H1 (cell line): ENCODE measurements around the gene RHOBTB3. TPM values are rescaled to one million over a fixed set of nuclear protein-coding genes. Genes with fewer than 3 reads are reported as not detected.

ENCODE experiments used
- CTCF ChIA-PET: fragments of 300-600 bp; sonication (Branson Sonifier 250); formaldehyde crosslinking; loops from one replicate; lab custom pipeline; 2021; ENCODE audit not compliant: partially characterized antibody; lab: Charles Lee
- POLR2A ChIA-PET: fragments of 300-600 bp; sonication (Branson Sonifier 250); formaldehyde crosslinking; loops from one replicate; lab custom pipeline; 2021; ENCODE audit warnings: inconsistent platforms; ENCODE audit not compliant: partially characterized antibody; lab: Charles Lee
- DNase-seq, 2 experiments: peaks; one replicate each; pipeline versions ENCODE4 v3.0.0 to v3.0.0-alpha.2; 2010 to 2022; ENCODE audit warnings: low spot score in 2 of 2, low read depth in 1 of 2, mixed read lengths in 1 of 2
- FAIRE-seq: peaks from 2 replicates; lab custom pipeline; 2011; peaks lifted over from hg19 to GRCh38; lab: Jason Lieb, UNC
- H2AFZ ChIP-seq: 2 replicates; pipeline ENCODE4 v1.8.1; 2012; ENCODE audit warnings: low read length, inconsistent platforms
- H2AK5ac ChIP-seq: 2 replicates; pipeline ENCODE4 v1.6.1; 2013; ENCODE audit warnings: low read depth, low read length
- H2BK120ac ChIP-seq: replicated peaks from 2 replicates; pipeline ENCODE3; 2013; ENCODE audit warnings: low read depth, low read length, inconsistent platforms
- H2BK12ac ChIP-seq: 2 replicates; pipeline ENCODE4 v1.6.1; 2013; ENCODE audit warnings: low read depth, low read length
- H2BK15ac ChIP-seq: 2 replicates; pipeline ENCODE4 v1.6.1; 2013; ENCODE audit warnings: low read length
- H2BK20ac ChIP-seq: 2 replicates; pipeline ENCODE4 v1.6.1; 2013; ENCODE audit warnings: low read length
- H2BK5ac ChIP-seq: 2 replicates; pipeline ENCODE4 v1.6.1; 2013; ENCODE audit warnings: low read depth, low read length
- H3K14ac ChIP-seq: 2 replicates; pipeline ENCODE4 v1.6.1; 2013; ENCODE audit warnings: inconsistent platforms; ENCODE audit not compliant: insufficient read length
- H3K18ac ChIP-seq: 2 replicates; pipeline ENCODE4 v1.6.1; 2013; ENCODE audit warnings: low read length; ENCODE audit errors: extremely low read depth
- H3K23ac ChIP-seq: 2 replicates; pipeline ENCODE4 v1.6.1; 2013; ENCODE audit warnings: inconsistent platforms; ENCODE audit not compliant: insufficient read length
- H3K23me2 ChIP-seq: 2 replicates; pipeline ENCODE4 v1.6.1; 2013; ENCODE audit warnings: low read depth, low read length
- H3K27ac ChIP-seq: 2 replicates; pipeline ENCODE4 v1.6.1; 2011; ENCODE audit warnings: low read depth, low read length, inconsistent platforms
- H3K27me3 ChIP-seq, 4 experiments: replicated peaks in 1 of 4; 1 replicate in 1 of 4; 2 replicates in 3 of 4; pipeline versions ENCODE4 v1.6.1 to v1.8.1; 2011 to 2013; ENCODE audit warnings: low read length in 3 of 4, mild to moderate bottlenecking in 3 of 4, inconsistent platforms in 2 of 4, mixed read lengths in 2 of 4, moderate library complexity in 1 of 4; ENCODE audit not compliant: control insufficient read depth in 3 of 4, insufficient read depth in 3 of 4; ENCODE audit errors: extremely low read depth in 1 of 4
- H3K36me3 ChIP-seq, 4 experiments: 2 replicates each; pipeline versions ENCODE4 v1.6.1 to v1.8.1; 2011 to 2013; ENCODE audit warnings: mild to moderate bottlenecking in 4 of 4, low read length in 3 of 4, moderate library complexity in 2 of 4, control low read depth in 1 of 4, inconsistent platforms in 1 of 4; ENCODE audit not compliant: insufficient read depth in 4 of 4, control insufficient read depth in 2 of 4
- H3K4ac ChIP-seq: replicated peaks from 2 replicates; pipeline ENCODE3; 2013; ENCODE audit warnings: low read length, low read depth, mixed read lengths, inconsistent platforms; ENCODE audit not compliant: insufficient read length
- H3K4me1 ChIP-seq, 4 experiments: replicated peaks in 1 of 4; 1 replicate in 1 of 4; 2 replicates in 3 of 4; pipeline versions ENCODE4 v1.6.1 to v1.8.1; 2011 to 2013; ENCODE audit warnings: low read length in 3 of 4, inconsistent platforms in 2 of 4, mixed read lengths in 1 of 4; ENCODE audit not compliant: insufficient read depth in 4 of 4, control insufficient read depth in 3 of 4
- H3K4me2 ChIP-seq, 2 experiments: 2 replicates each; pipeline versions ENCODE4 v1.6.1 to v1.8.1; 2011 to 2013; ENCODE audit warnings: low read depth in 2 of 2, low read length in 2 of 2, control low read depth in 1 of 2, inconsistent platforms in 1 of 2, mild to moderate bottlenecking in 1 of 2; ENCODE audit not compliant: insufficient read depth in 1 of 2
- H3K4me3 ChIP-seq, 4 experiments: fragments of 200-600, 300-600 bp in 1 of 4; sonication (generic), shearing (Covaris generic), sonication (Bioruptor Twin) in 1 of 4; 2 replicates each; pipeline versions ENCODE4 v1.5.1 to v1.8.1; 2011 to 2016; ENCODE audit warnings: low read length in 4 of 4, low read depth in 3 of 4, control low read depth in 2 of 4, inconsistent platforms in 2 of 4, mild to moderate bottlenecking in 2 of 4, mixed read lengths in 1 of 4, moderate library complexity in 1 of 4; ENCODE audit not compliant: insufficient read depth in 2 of 4; ENCODE audit errors: extremely low read depth in 1 of 4
- H3K56ac ChIP-seq: replicated peaks from 2 replicates; pipeline ENCODE3; 2013; ENCODE audit warnings: low read depth, mild to moderate bottlenecking, mixed read lengths, low read length, inconsistent platforms; ENCODE audit not compliant: insufficient read length
- H3K79me1 ChIP-seq: 2 replicates; pipeline ENCODE4 v1.6.1; 2013; ENCODE audit warnings: low read depth, low read length, control low read depth
- H3K79me2 ChIP-seq, 2 experiments: 2 replicates each; pipeline versions ENCODE4 v1.6.1 to v1.8.1; 2012 to 2013; ENCODE audit warnings: low read length in 2 of 2, mild to moderate bottlenecking in 2 of 2, inconsistent platforms in 1 of 2; ENCODE audit not compliant: insufficient read depth in 2 of 2, control insufficient read depth in 1 of 2
- H3K9ac ChIP-seq, 4 experiments: replicated peaks in 1 of 4; 1 replicate in 1 of 4; 2 replicates in 3 of 4; pipeline versions ENCODE4 v1.6.1 to v1.8.1; 2011 to 2013; ENCODE audit warnings: low read depth in 3 of 4, low read length in 3 of 4, control low read depth in 2 of 4, mild to moderate bottlenecking in 2 of 4, moderate library complexity in 2 of 4, inconsistent platforms in 1 of 4; ENCODE audit errors: extremely low read depth in 1 of 4
- H3K9me3 ChIP-seq, 2 experiments: 2 replicates each; pipeline versions ENCODE4 v1.6.1 to v1.8.1; 2012 to 2013; ENCODE audit warnings: mild to moderate bottlenecking in 2 of 2, moderate library complexity in 2 of 2, control low read depth in 1 of 2, inconsistent platforms in 1 of 2, low read depth in 1 of 2, low read length in 1 of 2, mixed read lengths in 1 of 2; ENCODE audit not compliant: insufficient read depth in 2 of 2
- H4K20me1 ChIP-seq, 2 experiments: replicated peaks in 1 of 2; 2 replicates each; pipeline versions ENCODE3 to v1.8.1; 2011 to 2013; ENCODE audit warnings: inconsistent platforms in 2 of 2, low read length in 2 of 2, mild to moderate bottlenecking in 1 of 2; ENCODE audit not compliant: insufficient read depth in 2 of 2, control insufficient read depth in 1 of 2
- H4K5ac ChIP-seq: 2 replicates; pipeline ENCODE4 v1.6.1; 2013; ENCODE audit warnings: low read length, low read depth, mixed read lengths, inconsistent platforms; ENCODE audit not compliant: insufficient read length
- H4K8ac ChIP-seq: 2 replicates; pipeline ENCODE4 v1.8.0; 2013; ENCODE audit warnings: mild to moderate bottlenecking, moderate library complexity, low read length, inconsistent platforms; ENCODE audit not compliant: insufficient read depth; ENCODE audit errors: extremely low read depth
- H4K91ac ChIP-seq: replicated peaks from 2 replicates; pipeline ENCODE3; 2013; ENCODE audit warnings: low read length, mixed read lengths, inconsistent platforms; ENCODE audit not compliant: insufficient read length
- E2F6 ChIP-seq: IDR thresholded peaks from 2 replicates; pipeline ENCODE4 v1.6.1; 2012; ENCODE audit warnings: inconsistent platforms
- FOSL1 ChIP-seq: IDR thresholded peaks from 2 replicates; pipeline ENCODE4 v1.6.1; 2011; ENCODE audit warnings: mild to moderate bottlenecking, low read depth, low read length, moderate library complexity; ENCODE audit not compliant: insufficient read depth
- SIN3A ChIP-seq, 2 experiments: IDR thresholded peaks in 1 of 2; conservative IDR thresholded peaks in 1 of 2; 2 replicates each; pipeline ENCODE4 v1.6.1; 2011 to 2012; ENCODE audit warnings: low read length in 2 of 2, improper control_type of control experiment in 1 of 2, low read depth in 1 of 2, mild to moderate bottlenecking in 1 of 2
- TCF12 ChIP-seq: IDR thresholded peaks from 2 replicates; pipeline ENCODE4 v1.6.1; 2011; ENCODE audit warnings: low read depth, mild to moderate bottlenecking, low read length
- WGBS, 2 experiments: shearing (Covaris generic) in 1 of 2; methylation state at CpG; one replicate each; pipeline versions ENCODE4 v1.1.6 to v1.1.7; 2013 to 2015; ENCODE audit warnings: low lambda C conversion rate in 2 of 2, mixed read lengths in 2 of 2, inconsistent platforms in 1 of 2, low coverage in 1 of 2, missing lambda C conversion rate in 1 of 2; ENCODE audit not compliant: insufficient replicate concordance in 2 of 2, insufficient coverage in 1 of 2, insufficient read length in 1 of 2; ENCODE audit errors: extremely low coverage in 1 of 2, missing lambda C conversion rate in 1 of 2; 5-methylcytosine and 5-hydroxymethylcytosine counted together
- polyA plus RNA-seq, 7 experiments: library from polyadenylated mRNA; depleted of rRNA in 3 of 7; stranded (reverse) in 5 of 7; unstranded in 2 of 7; fragments of >200 nt in 5 of 7; fragments of 200-250 nt in 2 of 7; gene quantifications; 1 replicate in 5 of 7; 2 replicates in 1 of 7; 4 replicates in 1 of 7; pipeline versions ENCODE4 v1.2.1 to v1.2.3, GENCODE V29; 2011 to 2013; ENCODE audit warnings: missing spikeins in 2 of 7, mixed read lengths in 2 of 7
- total RNA-seq: library from RNA; stranded (reverse); fragmentation: NEBNext Ultra II Directional; extraction: Animal tissue kit (Norgen Biotek cat#: 25700); gene quantifications from 2 replicates; pipeline ENCODE4 v1.2.1, GENCODE V29; 2021

The RHOBTB3 gene
- total and polyA plus RNA-seq, 2 of the 8 experiments (the other 6 are each of a cell fraction or from before 2014, with no cell fraction given), result 8.2 to 17.5 TPM

GRCh38 chr5:95733107-95733665 lies 2.0 kb downstream of the RHOBTB3 start:
- Histone ChIP-seq H3K56ac (no peak overlapping the region), H3K4ac (no peak overlapping the region), H3K9ac (no peak overlapping the region), H3K23ac (no peak overlapping the region), H3K9me3 (no peaks in the 10 kb centered on the region), H2BK120ac (no peak overlapping the region), H3K79me1 (no peaks in the 10 kb centered on the region), H2BK5ac (no peak overlapping the region), H2BK12ac (no peak overlapping the region), H4K8ac (no peak overlapping the region), H2BK20ac (no peak overlapping the region), H4K5ac (no peak overlapping the region), H3K4me2 (no peak overlapping the region), H4K20me1 (no peaks in the 10 kb centered on the region), H3K4me3 (no peak overlapping the region), H3K27me3 (peaks cover 1 to 43% (median 19%) of the 10 kb centered on the region in 4 experiments), H3K14ac (no peak overlapping the region), H3K27ac (no peak overlapping the region), H3K18ac (no peak overlapping the region), H4K91ac (no peak overlapping the region), H3K79me2 (no peaks in the 10 kb centered on the region), H3K23me2 (peaks cover 6% of the 10 kb centered on the region), H3K36me3 (no peaks in the 10 kb centered on the region), H2BK15ac (no peak overlapping the region), H2AK5ac (no peak overlapping the region), H3K4me1 (peaks cover 0 to 3% (median 1%) of the 10 kb centered on the region in 4 experiments; a peak in 1 of 7 replicates), H2AFZ (no peak overlapping the region)
- TF ChIP-seq SIN3A (conservative IDR thresholded peaks at IDR 0.05 in 1 of 2, IDR thresholded peaks at IDR 0.05 in 1 of 2; ENCODE audit: low read depth in 1 of 2, low read length in 2 of 2), result no peak
- no peak for TF ChIP-seq FOSL1
- TF ChIP-seq TCF12, result no peak
- TF ChIP-seq E2F6, result no peak
- ChIA-PET POLR2A (no interaction called here), CTCF (interaction anchor here (1.1 kb wide), 1 partner anchor 337 kb away, joined by 3 read pairs; no protein-coding TSS in a partner anchor)
- no peak for DNase-seq
- no peak for FAIRE-seq
- WGBS, 2 experiments, result 84% methylated on average over 9 of the region's 9 CpGs; no CpG with 5 or more reads in 1 of the 2 experiments
